H1 (cell line): ENCODE results near the gene MXI1. TPM values are rescaled to one million over a fixed set of nuclear protein-coding genes. Genes with fewer than 3 reads are reported as not detected.

Experiments
- CTCF ChIA-PET: fragments of 300-600 bp; sonication (Branson Sonifier 250); formaldehyde crosslinking; loops from one replicate; lab custom pipeline; 2021; ENCODE audit not compliant: partially characterized antibody; lab: Charles Lee
- POLR2A ChIA-PET: fragments of 300-600 bp; sonication (Branson Sonifier 250); formaldehyde crosslinking; loops from one replicate; lab custom pipeline; 2021; ENCODE audit warnings: inconsistent platforms; ENCODE audit not compliant: partially characterized antibody; lab: Charles Lee
- DNase-seq, 2 experiments: peaks; one replicate each; pipeline versions ENCODE4 v3.0.0 to v3.0.0-alpha.2; 2010 to 2022; ENCODE audit warnings: low spot score in 2 of 2, low read depth in 1 of 2, mixed read lengths in 1 of 2
- FAIRE-seq: peaks from 2 replicates; lab custom pipeline; 2011; peaks lifted over from hg19 to GRCh38; lab: Jason Lieb, UNC
- H2AFZ ChIP-seq: 2 replicates; pipeline ENCODE4 v1.8.1; 2012; ENCODE audit warnings: low read length, inconsistent platforms
- H2AK5ac ChIP-seq: 2 replicates; pipeline ENCODE4 v1.6.1; 2013; ENCODE audit warnings: low read depth, low read length
- H2BK120ac ChIP-seq: replicated peaks from 2 replicates; pipeline ENCODE3; 2013; ENCODE audit warnings: low read depth, low read length, inconsistent platforms
- H2BK12ac ChIP-seq: 2 replicates; pipeline ENCODE4 v1.6.1; 2013; ENCODE audit warnings: low read depth, low read length
- H2BK15ac ChIP-seq: 2 replicates; pipeline ENCODE4 v1.6.1; 2013; ENCODE audit warnings: low read length
- H2BK20ac ChIP-seq: 2 replicates; pipeline ENCODE4 v1.6.1; 2013; ENCODE audit warnings: low read length
- H2BK5ac ChIP-seq: 2 replicates; pipeline ENCODE4 v1.6.1; 2013; ENCODE audit warnings: low read depth, low read length
- H3K14ac ChIP-seq: 2 replicates; pipeline ENCODE4 v1.6.1; 2013; ENCODE audit warnings: inconsistent platforms; ENCODE audit not compliant: insufficient read length
- H3K18ac ChIP-seq: 2 replicates; pipeline ENCODE4 v1.6.1; 2013; ENCODE audit warnings: low read length; ENCODE audit errors: extremely low read depth
- H3K23ac ChIP-seq: 2 replicates; pipeline ENCODE4 v1.6.1; 2013; ENCODE audit warnings: inconsistent platforms; ENCODE audit not compliant: insufficient read length
- H3K23me2 ChIP-seq: 2 replicates; pipeline ENCODE4 v1.6.1; 2013; ENCODE audit warnings: low read depth, low read length
- H3K27ac ChIP-seq: 2 replicates; pipeline ENCODE4 v1.6.1; 2011; ENCODE audit warnings: low read depth, low read length, inconsistent platforms
- H3K27me3 ChIP-seq, 4 experiments: replicated peaks in 1 of 4; 1 replicate in 1 of 4; 2 replicates in 3 of 4; pipeline versions ENCODE4 v1.6.1 to v1.8.1; 2011 to 2013; ENCODE audit warnings: low read length in 3 of 4, mild to moderate bottlenecking in 3 of 4, inconsistent platforms in 2 of 4, mixed read lengths in 2 of 4, moderate library complexity in 1 of 4; ENCODE audit not compliant: control insufficient read depth in 3 of 4, insufficient read depth in 3 of 4; ENCODE audit errors: extremely low read depth in 1 of 4
- H3K36me3 ChIP-seq, 4 experiments: 2 replicates each; pipeline versions ENCODE4 v1.6.1 to v1.8.1; 2011 to 2013; ENCODE audit warnings: mild to moderate bottlenecking in 4 of 4, low read length in 3 of 4, moderate library complexity in 2 of 4, control low read depth in 1 of 4, inconsistent platforms in 1 of 4; ENCODE audit not compliant: insufficient read depth in 4 of 4, control insufficient read depth in 2 of 4
- H3K4ac ChIP-seq: replicated peaks from 2 replicates; pipeline ENCODE3; 2013; ENCODE audit warnings: low read length, low read depth, mixed read lengths, inconsistent platforms; ENCODE audit not compliant: insufficient read length
- H3K4me1 ChIP-seq, 4 experiments: replicated peaks in 1 of 4; 1 replicate in 1 of 4; 2 replicates in 3 of 4; pipeline versions ENCODE4 v1.6.1 to v1.8.1; 2011 to 2013; ENCODE audit warnings: low read length in 3 of 4, inconsistent platforms in 2 of 4, mixed read lengths in 1 of 4; ENCODE audit not compliant: insufficient read depth in 4 of 4, control insufficient read depth in 3 of 4
- H3K4me2 ChIP-seq, 2 experiments: 2 replicates each; pipeline versions ENCODE4 v1.6.1 to v1.8.1; 2011 to 2013; ENCODE audit warnings: low read depth in 2 of 2, low read length in 2 of 2, control low read depth in 1 of 2, inconsistent platforms in 1 of 2, mild to moderate bottlenecking in 1 of 2; ENCODE audit not compliant: insufficient read depth in 1 of 2
- H3K4me3 ChIP-seq, 4 experiments: fragments of 200-600, 300-600 bp in 1 of 4; sonication (generic), shearing (Covaris generic), sonication (Bioruptor Twin) in 1 of 4; 2 replicates each; pipeline versions ENCODE4 v1.5.1 to v1.8.1; 2011 to 2016; ENCODE audit warnings: low read length in 4 of 4, low read depth in 3 of 4, control low read depth in 2 of 4, inconsistent platforms in 2 of 4, mild to moderate bottlenecking in 2 of 4, mixed read lengths in 1 of 4, moderate library complexity in 1 of 4; ENCODE audit not compliant: insufficient read depth in 2 of 4; ENCODE audit errors: extremely low read depth in 1 of 4
- H3K56ac ChIP-seq: replicated peaks from 2 replicates; pipeline ENCODE3; 2013; ENCODE audit warnings: low read depth, mild to moderate bottlenecking, mixed read lengths, low read length, inconsistent platforms; ENCODE audit not compliant: insufficient read length
- H3K79me1 ChIP-seq: 2 replicates; pipeline ENCODE4 v1.6.1; 2013; ENCODE audit warnings: low read depth, low read length, control low read depth
- H3K79me2 ChIP-seq, 2 experiments: 2 replicates each; pipeline versions ENCODE4 v1.6.1 to v1.8.1; 2012 to 2013; ENCODE audit warnings: low read length in 2 of 2, mild to moderate bottlenecking in 2 of 2, inconsistent platforms in 1 of 2; ENCODE audit not compliant: insufficient read depth in 2 of 2, control insufficient read depth in 1 of 2
- H3K9ac ChIP-seq, 4 experiments: replicated peaks in 1 of 4; 1 replicate in 1 of 4; 2 replicates in 3 of 4; pipeline versions ENCODE4 v1.6.1 to v1.8.1; 2011 to 2013; ENCODE audit warnings: low read depth in 3 of 4, low read length in 3 of 4, control low read depth in 2 of 4, mild to moderate bottlenecking in 2 of 4, moderate library complexity in 2 of 4, inconsistent platforms in 1 of 4; ENCODE audit errors: extremely low read depth in 1 of 4
- H3K9me3 ChIP-seq, 2 experiments: 2 replicates each; pipeline versions ENCODE4 v1.6.1 to v1.8.1; 2012 to 2013; ENCODE audit warnings: mild to moderate bottlenecking in 2 of 2, moderate library complexity in 2 of 2, control low read depth in 1 of 2, inconsistent platforms in 1 of 2, low read depth in 1 of 2, low read length in 1 of 2, mixed read lengths in 1 of 2; ENCODE audit not compliant: insufficient read depth in 2 of 2
- H4K20me1 ChIP-seq, 2 experiments: replicated peaks in 1 of 2; 2 replicates each; pipeline versions ENCODE3 to v1.8.1; 2011 to 2013; ENCODE audit warnings: inconsistent platforms in 2 of 2, low read length in 2 of 2, mild to moderate bottlenecking in 1 of 2; ENCODE audit not compliant: insufficient read depth in 2 of 2, control insufficient read depth in 1 of 2
- H4K5ac ChIP-seq: 2 replicates; pipeline ENCODE4 v1.6.1; 2013; ENCODE audit warnings: low read length, low read depth, mixed read lengths, inconsistent platforms; ENCODE audit not compliant: insufficient read length
- H4K8ac ChIP-seq: 2 replicates; pipeline ENCODE4 v1.8.0; 2013; ENCODE audit warnings: mild to moderate bottlenecking, moderate library complexity, low read length, inconsistent platforms; ENCODE audit not compliant: insufficient read depth; ENCODE audit errors: extremely low read depth
- H4K91ac ChIP-seq: replicated peaks from 2 replicates; pipeline ENCODE3; 2013; ENCODE audit warnings: low read length, mixed read lengths, inconsistent platforms; ENCODE audit not compliant: insufficient read length
- ATF2 ChIP-seq: IDR thresholded peaks from 2 replicates; pipeline ENCODE4 v1.6.1; 2012; ENCODE audit warnings: low read length, inconsistent platforms
- BRCA1 ChIP-seq: IDR thresholded peaks from 2 replicates; pipeline ENCODE4 v1.6.1; 2012; ENCODE audit warnings: low read depth, low read length, improper control_type of control experiment
- FOSL1 ChIP-seq: IDR thresholded peaks from 2 replicates; pipeline ENCODE4 v1.6.1; 2011; ENCODE audit warnings: mild to moderate bottlenecking, low read depth, low read length, moderate library complexity; ENCODE audit not compliant: insufficient read depth
- GTF2F1 ChIP-seq: IDR thresholded peaks from 2 replicates; pipeline ENCODE4 v1.6.1; 2012; ENCODE audit warnings: low read depth, low read length, improper control_type of control experiment, borderline replicate concordance
- SAP30 ChIP-seq: fragments of 300-600 bp; sonication (generic); IDR thresholded peaks from 2 replicates; pipeline ENCODE4 v1.7.1; 2012; ENCODE audit warnings: low read length, moderate library complexity, mild to moderate bottlenecking, inconsistent platforms; ENCODE audit not compliant: insufficient read depth, insufficient replicate concordance
- SIN3A ChIP-seq, 2 experiments: IDR thresholded peaks in 1 of 2; conservative IDR thresholded peaks in 1 of 2; 2 replicates each; pipeline ENCODE4 v1.6.1; 2011 to 2012; ENCODE audit warnings: low read length in 2 of 2, improper control_type of control experiment in 1 of 2, low read depth in 1 of 2, mild to moderate bottlenecking in 1 of 2
- SIRT6 ChIP-seq: IDR thresholded peaks from one replicate; pipeline ENCODE4 v1.7.1; 2012; ENCODE audit warnings: low read length, inconsistent platforms
- SIX5 ChIP-seq: IDR thresholded peaks from 2 replicates; pipeline ENCODE4 v1.6.1; 2011; ENCODE audit warnings: mild to moderate bottlenecking, low read depth, low read length
- SP2 ChIP-seq: IDR thresholded peaks from 2 replicates; pipeline ENCODE4 v1.6.1; 2012; ENCODE audit warnings: mild to moderate bottlenecking, low read length, inconsistent platforms
- TEAD4 ChIP-seq: IDR thresholded peaks from 2 replicates; pipeline ENCODE4 v1.6.1; 2012; ENCODE audit warnings: low read depth, low read length, inconsistent platforms, mixed read lengths
- ZNF274 ChIP-seq: IDR thresholded peaks from 2 replicates; pipeline ENCODE4 v1.7.0; 2012; ENCODE audit warnings: low read length, borderline replicate concordance; ENCODE audit errors: extremely low read depth
- WGBS, 2 experiments: shearing (Covaris generic) in 1 of 2; methylation state at CpG; one replicate each; pipeline versions ENCODE4 v1.1.6 to v1.1.7; 2013 to 2015; ENCODE audit warnings: low lambda C conversion rate in 2 of 2, mixed read lengths in 2 of 2, inconsistent platforms in 1 of 2, low coverage in 1 of 2, missing lambda C conversion rate in 1 of 2; ENCODE audit not compliant: insufficient replicate concordance in 2 of 2, insufficient coverage in 1 of 2, insufficient read length in 1 of 2; ENCODE audit errors: extremely low coverage in 1 of 2, missing lambda C conversion rate in 1 of 2; 5-methylcytosine and 5-hydroxymethylcytosine counted together
- polyA plus RNA-seq, 7 experiments: library from polyadenylated mRNA; depleted of rRNA in 3 of 7; stranded (reverse) in 5 of 7; unstranded in 2 of 7; fragments of >200 nt in 5 of 7; fragments of 200-250 nt in 2 of 7; gene quantifications; 1 replicate in 5 of 7; 2 replicates in 1 of 7; 4 replicates in 1 of 7; pipeline versions ENCODE4 v1.2.1 to v1.2.3, GENCODE V29; 2011 to 2013; ENCODE audit warnings: missing spikeins in 2 of 7, mixed read lengths in 2 of 7
- total RNA-seq: library from RNA; stranded (reverse); fragmentation: NEBNext Ultra II Directional; extraction: Animal tissue kit (Norgen Biotek cat#: 25700); gene quantifications from 2 replicates; pipeline ENCODE4 v1.2.1, GENCODE V29; 2021
- TF ChIP-seq, protein P1 (sequence below): IDR thresholded peaks from 2 replicates; pipeline ENCODE4 v1.6.1; 2012; ENCODE audit warnings: inconsistent platforms

Gene MXI1
- total and polyA plus RNA-seq, 2 of the 8 experiments (the other 6 are each of a cell fraction or from before 2014, with no cell fraction given): 5.7 to 8.8 TPM

GRCh38 chr10:110274647-110275046, 67.2 kb downstream of the MXI1 start:
- Histone ChIP-seq H3K56ac (no peak overlapping the region), H2BK15ac (no peak overlapping the region), H3K23ac (no peak overlapping the region), H4K8ac (no peak overlapping the region), H3K9me3 (no peaks in the 10 kb centered on the region), H3K36me3 (no peaks in the 10 kb centered on the region), H3K4me1 (no peaks in the 10 kb centered on the region), H2BK20ac (no peak overlapping the region), H3K14ac (no peak overlapping the region), H3K23me2 (no peaks in the 10 kb centered on the region), H2BK120ac (no peak overlapping the region), H3K9ac (no peak overlapping the region), H3K79me2 (no peaks in the 10 kb centered on the region), H3K4ac (no peak overlapping the region), H3K4me2 (no peak overlapping the region), H2AFZ (no peak overlapping the region), H2BK5ac (no peak overlapping the region), H3K27ac (no peak overlapping the region), H3K79me1 (no peaks in the 10 kb centered on the region), H2BK12ac (no peak overlapping the region), H4K5ac (no peak overlapping the region), H4K91ac (no peak overlapping the region), H2AK5ac (no peak overlapping the region), H3K18ac (no peak overlapping the region), H4K20me1 (peaks cover 0 to 1% of the 10 kb centered on the region in 2 experiments), H3K4me3 (no peak overlapping the region), H3K27me3 (no peaks in the 10 kb centered on the region)
- FAIRE-seq: no peak
- ChIA-PET POLR2A (no interaction called here), CTCF (interaction anchor here (0.6 to 2.6 kb wide), 15 partner anchors 9 to 138 kb away, joined by 3 to 12 read pairs (median 4); partner anchors contain the start of gene MXI1)
- 87% methylated on average over 6 of the region's 6 CpGs; no CpG with 5 or more reads in 1 of the 2 experiments for WGBS, 2 experiments
- no peak for DNase-seq
- TF ChIP-seq SIRT6: no peak
- no peak for TF ChIP-seq ATF2
- no peak for TF ChIP-seq SAP30
- TF ChIP-seq BRCA1: no peak
- no peak for TF ChIP-seq FOSL1
- no peak for TF ChIP-seq SP2
- no peak for TF ChIP-seq GTF2F1
- TF ChIP-seq SIN3A (conservative IDR thresholded peaks at IDR 0.05 in 1 of 2, IDR thresholded peaks at IDR 0.05 in 1 of 2; ENCODE audit: low read depth in 1 of 2, low read length in 2 of 2): no peak
- TF ChIP-seq ZNF274: no peak
- TF ChIP-seq TEAD4: no peak
- TF ChIP-seq SIX5: no peak
- TF ChIP-seq, protein P1, sequence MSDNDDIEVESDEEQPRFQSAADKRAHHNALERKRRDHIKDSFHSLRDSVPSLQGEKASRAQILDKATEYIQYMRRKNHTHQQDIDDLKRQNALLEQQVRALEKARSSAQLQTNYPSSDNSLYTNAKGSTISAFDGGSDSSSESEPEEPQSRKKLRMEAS: no peak
